Measurements from ENCODE around the gene ITGA5.

ITGA5 gene

DNA sequence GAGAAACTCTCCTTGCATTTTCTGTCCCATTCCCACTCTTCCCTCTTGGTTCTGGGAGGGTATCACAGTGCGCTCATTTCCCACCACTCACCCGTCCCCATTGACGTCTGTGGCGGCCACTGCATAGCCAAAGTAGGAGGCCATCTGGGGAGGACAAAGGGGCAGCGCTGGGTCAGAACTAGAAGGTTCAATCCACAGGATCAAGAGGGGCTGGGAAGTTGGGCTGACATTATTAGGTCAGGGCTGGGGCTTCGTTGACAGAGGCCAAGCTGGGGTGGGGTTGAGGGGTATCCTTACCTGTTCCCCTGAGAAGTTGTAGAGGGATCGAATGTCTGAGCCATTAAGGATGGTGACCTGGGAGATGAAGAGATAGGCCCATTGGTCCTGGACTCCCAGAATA is 13.5 kb downstream of the ITGA5 start:
- H3K36me3 ChIP-seq (ENCODE audit: insufficient read depth, low read length), result peaks cover 98% of the 10 kb centered on the region
- H3K9ac ChIP-seq (ENCODE audit: low read depth, low read length), result no peak overlapping the region
- H3K27me3 ChIP-seq (ENCODE audit: control insufficient read depth, insufficient read depth, low read length), result no peaks in the 10 kb centered on the region
- H3K4me1 ChIP-seq (ENCODE audit: control insufficient read depth, insufficient read depth, low read length), result peaks cover 2% of the 10 kb centered on the region
- H3K9me3 ChIP-seq (replicated peaks; ENCODE audit: low read length), result no peaks in the 10 kb centered on the region
- no peak overlapping the region for H3K4me3 ChIP-seq (ENCODE audit: low read length)
- H3K4me2 ChIP-seq (ENCODE audit: low read length), result no peak overlapping the region

DNA sequence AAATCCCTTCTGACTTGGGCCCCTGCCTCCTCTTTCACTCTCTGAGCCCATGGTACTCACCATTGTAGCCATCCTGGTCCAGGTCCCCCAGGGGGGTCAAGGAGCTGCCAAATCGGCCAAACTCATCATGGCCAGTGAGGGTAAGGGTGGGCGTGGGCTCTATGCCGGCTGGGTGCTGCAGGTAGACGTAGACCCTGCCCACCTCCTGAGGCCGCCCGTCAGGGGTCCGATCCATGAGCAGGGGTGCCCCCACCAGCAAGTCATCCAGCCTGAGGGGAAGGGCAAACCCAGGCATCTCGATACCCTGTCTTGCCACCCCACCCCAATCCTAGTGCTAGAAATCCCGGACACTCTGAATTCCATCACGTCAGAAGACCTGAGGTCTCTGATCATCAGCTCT is 14.0 kb downstream of the ITGA5 start:
- H3K36me3 ChIP-seq (ENCODE audit: insufficient read depth, low read length), result peaks cover 98% of the 10 kb centered on the region
- no peak overlapping the region for H3K4me3 ChIP-seq (ENCODE audit: low read length)

DNA sequence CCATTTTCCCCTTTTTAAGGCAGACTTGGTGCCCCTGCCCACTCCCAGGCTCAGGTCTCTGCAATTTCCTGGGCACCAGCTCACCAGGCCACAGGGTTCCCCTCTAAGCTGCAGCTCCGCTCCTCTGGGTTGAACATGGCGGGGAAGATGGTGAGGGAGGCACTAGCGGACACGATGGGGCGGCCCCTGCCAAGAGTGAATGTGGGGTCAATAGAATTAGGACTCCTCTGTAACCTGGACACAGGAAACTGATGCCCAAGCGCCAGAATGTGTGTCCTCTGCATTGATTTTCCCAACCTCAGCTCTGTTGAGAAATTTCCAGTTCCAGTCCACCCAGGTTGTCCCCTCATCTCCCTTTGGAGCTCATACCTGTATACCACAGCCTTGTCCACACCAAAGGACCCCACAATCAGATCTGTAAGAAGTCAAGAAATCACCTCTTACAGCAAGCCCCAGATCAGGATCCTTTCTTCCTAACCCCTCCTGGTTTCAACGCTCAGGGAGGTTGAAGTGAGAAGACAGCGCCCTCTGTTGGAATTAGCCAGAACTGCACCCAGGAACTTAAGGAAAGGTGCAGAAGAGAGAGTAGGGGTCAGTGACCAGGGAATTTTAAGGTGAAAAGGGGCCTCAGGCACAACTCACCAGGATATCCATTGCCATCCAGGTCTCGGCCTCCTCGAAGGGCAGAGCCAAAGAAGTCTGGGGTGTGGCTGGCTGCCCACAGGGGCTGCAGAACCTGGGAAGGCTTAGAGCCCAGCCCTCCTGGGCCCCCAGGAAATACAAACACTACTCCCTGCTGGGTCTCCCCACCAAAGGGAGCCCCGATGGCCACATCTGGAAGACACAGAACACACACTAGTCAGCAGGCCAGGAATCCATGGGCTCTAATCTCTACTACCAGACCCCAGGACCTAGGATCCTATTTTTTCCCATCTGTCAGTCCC is 14.7 kb downstream of the ITGA5 start:
- H3K27me3 ChIP-seq (ENCODE audit: control insufficient read depth, insufficient read depth, low read length), result no peaks in the 10 kb centered on the region
- H3K4me2 ChIP-seq (ENCODE audit: low read length), result no peak overlapping the region
- H3K9me3 ChIP-seq (replicated peaks; ENCODE audit: low read length), result no peaks in the 10 kb centered on the region
- no peak overlapping the region for H3K4me3 ChIP-seq (ENCODE audit: low read length)
- no peak overlapping the region for H3K9ac ChIP-seq (ENCODE audit: low read depth, low read length)
- H3K4me1 ChIP-seq (ENCODE audit: control insufficient read depth, insufficient read depth, low read length), result no peaks in the 10 kb centered on the region
- H3K36me3 ChIP-seq (ENCODE audit: insufficient read depth, low read length), result peaks cover 98% of the 10 kb centered on the region

More for the DNA sequence above, 14.0 kb downstream of the ITGA5 start:
- H3K4me1 ChIP-seq (ENCODE audit: control insufficient read depth, insufficient read depth, low read length), result no peaks in the 10 kb centered on the region
- H3K9ac ChIP-seq (ENCODE audit: low read depth, low read length), result no peak overlapping the region
- no peak overlapping the region for H3K4me2 ChIP-seq (ENCODE audit: low read length)
- no peaks in the 10 kb centered on the region for H3K27me3 ChIP-seq (ENCODE audit: control insufficient read depth, insufficient read depth, low read length)
- H3K9me3 ChIP-seq (replicated peaks; ENCODE audit: low read length), result no peaks in the 10 kb centered on the region

DNA sequence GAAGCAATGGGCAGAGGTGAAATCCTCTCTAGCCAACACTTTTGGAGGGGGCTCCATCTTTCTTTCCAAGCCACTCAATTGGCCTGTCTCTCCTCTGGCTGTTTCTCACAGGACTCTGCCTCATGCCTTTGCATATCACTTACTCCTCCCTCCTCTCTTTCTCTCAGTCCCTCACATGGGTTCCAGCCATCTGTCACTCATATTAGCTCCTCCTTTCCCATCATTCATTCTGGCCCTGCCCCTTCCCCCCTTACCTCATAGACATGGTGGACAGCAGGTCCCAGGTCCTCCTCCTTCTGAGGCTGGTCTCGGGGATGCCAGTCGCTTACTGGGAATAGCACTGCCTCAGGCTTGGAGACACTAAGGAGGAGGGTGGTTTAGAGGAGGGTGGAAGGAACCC is 17.9 kb downstream of the ITGA5 start:
- Histone ChIP-seq H3K4me3 (ENCODE audit: low read length) (no peak overlapping the region), H3K27me3 (ENCODE audit: control insufficient read depth, insufficient read depth, low read length) (no peaks in the 10 kb centered on the region), H3K4me1 (ENCODE audit: control insufficient read depth, insufficient read depth, low read length) (no peaks in the 10 kb centered on the region), H3K36me3 (ENCODE audit: insufficient read depth, low read length) (peaks cover 97% of the 10 kb centered on the region), H3K9me3 (replicated peaks; ENCODE audit: low read length) (no peaks in the 10 kb centered on the region), H3K9ac (ENCODE audit: low read depth, low read length) (no peak overlapping the region), H3K4me2 (ENCODE audit: low read length) (no peak overlapping the region)

DNA sequence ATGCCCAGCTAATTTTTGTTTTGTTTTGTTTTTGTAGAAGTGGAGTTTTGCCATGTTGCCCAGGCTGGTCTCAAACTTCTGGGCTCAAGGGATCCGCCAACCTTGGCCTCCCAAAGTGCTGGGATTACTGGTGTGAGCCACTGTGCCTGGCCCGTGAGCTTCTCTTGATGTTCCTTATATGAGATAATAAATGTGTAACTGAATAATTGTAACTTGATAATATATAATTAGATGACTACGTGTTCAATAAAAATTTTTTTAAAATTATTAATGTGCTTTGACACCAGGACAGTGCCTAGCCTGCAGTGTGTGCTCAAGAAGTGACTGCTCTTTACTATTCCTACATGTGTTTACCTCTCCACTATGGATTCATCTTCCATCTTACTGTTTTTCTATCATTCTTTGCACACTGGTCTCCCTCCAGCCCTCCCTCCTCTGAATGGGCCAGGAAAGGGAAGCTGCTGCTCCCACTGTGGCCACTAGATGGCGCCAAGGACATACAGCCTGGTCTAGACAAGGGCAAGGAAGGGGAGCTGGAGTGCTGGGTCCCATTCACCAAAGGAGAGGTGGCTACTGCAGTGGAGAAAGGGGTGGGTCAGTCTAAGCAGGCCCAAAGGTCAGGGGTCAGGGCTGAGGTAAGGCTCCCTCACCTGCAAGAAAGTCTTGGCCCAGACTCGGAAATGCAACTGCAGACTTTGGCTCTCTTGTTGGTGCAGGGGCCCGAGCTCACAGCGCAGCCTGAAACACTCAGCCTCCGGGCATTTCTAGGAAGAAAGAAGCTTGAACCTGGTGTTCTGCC is 19.9 kb downstream of the ITGA5 start:
- Histone ChIP-seq H3K4me2 (ENCODE audit: low read length) (no peak overlapping the region), H3K4me3 (ENCODE audit: low read length) (no peak overlapping the region), H3K9ac (ENCODE audit: low read depth, low read length) (no peak overlapping the region), H3K27me3 (ENCODE audit: control insufficient read depth, insufficient read depth, low read length) (no peaks in the 10 kb centered on the region), H3K36me3 (ENCODE audit: insufficient read depth, low read length) (peaks cover 96% of the 10 kb centered on the region), H3K4me1 (ENCODE audit: control insufficient read depth, insufficient read depth, low read length) (no peaks in the 10 kb centered on the region), H3K9me3 (replicated peaks; ENCODE audit: low read length) (no peaks in the 10 kb centered on the region)

DNA sequence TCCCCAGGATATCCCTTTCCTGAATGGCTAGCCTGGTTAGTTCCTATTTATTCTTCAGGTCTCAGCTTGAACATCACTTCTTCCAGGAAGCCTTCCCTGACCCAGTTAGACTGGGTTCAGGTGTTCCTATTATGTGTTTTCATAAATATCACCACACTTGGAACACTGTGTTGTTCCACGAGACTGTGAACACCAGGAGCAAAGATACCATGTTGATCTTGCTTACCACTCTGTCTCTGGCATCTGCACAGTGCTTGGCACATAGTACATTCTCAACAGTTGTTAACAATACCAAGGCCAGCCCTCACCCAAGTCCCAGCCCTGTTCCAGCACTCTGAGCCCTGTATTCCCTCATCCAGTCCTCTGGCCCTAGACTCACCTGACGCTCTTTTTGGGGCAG is 20.8 kb downstream of the ITGA5 start:
- Histone ChIP-seq H3K36me3 (ENCODE audit: insufficient read depth, low read length) (peaks cover 96% of the 10 kb centered on the region), H3K4me1 (ENCODE audit: control insufficient read depth, insufficient read depth, low read length) (no peaks in the 10 kb centered on the region), H3K9ac (ENCODE audit: low read depth, low read length) (no peak overlapping the region), H3K4me3 (ENCODE audit: low read length) (no peak overlapping the region), H3K4me2 (ENCODE audit: low read length) (no peak overlapping the region), H3K27me3 (ENCODE audit: control insufficient read depth, insufficient read depth, low read length) (no peaks in the 10 kb centered on the region), H3K9me3 (replicated peaks; ENCODE audit: low read length) (no peaks in the 10 kb centered on the region)

DNA sequence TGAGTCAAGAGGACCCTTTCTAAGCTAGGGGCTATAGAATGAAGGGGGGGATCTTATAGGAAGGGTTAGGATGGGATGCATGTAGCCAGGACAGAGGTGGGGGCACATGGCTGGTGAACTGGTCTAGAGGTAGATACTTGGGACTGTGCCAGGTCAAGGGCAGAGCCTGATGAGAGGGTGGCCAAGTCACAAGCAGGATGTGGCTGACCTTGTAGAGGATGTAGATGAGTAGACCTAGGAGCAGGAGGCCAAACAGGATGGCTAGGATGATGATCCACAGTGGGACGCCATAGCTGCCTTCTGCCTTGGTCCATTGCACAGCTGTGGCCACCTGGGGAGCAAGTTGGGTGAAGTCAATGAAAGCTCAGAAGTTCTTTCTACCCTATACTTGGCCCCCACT is 21.9 kb downstream of the ITGA5 start:
- H3K4me1 ChIP-seq (ENCODE audit: control insufficient read depth, insufficient read depth, low read length), result no peaks in the 10 kb centered on the region

DNA sequence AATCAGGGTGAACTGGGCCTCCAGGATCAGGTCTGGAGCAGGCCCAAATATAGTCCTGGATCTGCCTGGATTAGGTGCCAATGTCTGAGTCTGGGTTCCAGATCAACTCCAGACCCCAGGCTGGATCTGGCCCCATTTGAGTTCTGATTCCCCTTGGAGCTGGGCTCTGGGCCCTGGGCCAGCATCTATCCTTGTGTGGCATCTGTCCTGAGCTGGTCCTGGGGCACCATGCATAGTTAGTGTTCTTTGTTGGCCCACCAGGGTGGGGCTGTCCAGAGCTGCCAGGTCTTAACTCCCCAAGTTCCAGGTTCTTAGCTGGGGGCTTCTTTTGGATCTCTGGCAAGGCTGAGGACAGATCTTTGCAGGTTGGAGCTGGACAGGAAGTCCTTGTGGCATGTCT is 23.5 kb downstream of the ITGA5 start:
- no peaks in the 10 kb centered on the region for H3K4me1 ChIP-seq (ENCODE audit: control insufficient read depth, insufficient read depth, low read length)
- H3K4me3 ChIP-seq (ENCODE audit: low read length), result no peak overlapping the region
- H3K4me2 ChIP-seq (ENCODE audit: low read length), result no peak overlapping the region
- H3K9ac ChIP-seq (ENCODE audit: low read depth, low read length), result no peak overlapping the region
- no peaks in the 10 kb centered on the region for H3K9me3 ChIP-seq (replicated peaks; ENCODE audit: low read length)
- H3K36me3 ChIP-seq (ENCODE audit: insufficient read depth, low read length), result peaks cover 72% of the 10 kb centered on the region
- no peaks in the 10 kb centered on the region for H3K27me3 ChIP-seq (ENCODE audit: control insufficient read depth, insufficient read depth, low read length)

More for the DNA sequence above, 21.9 kb downstream of the ITGA5 start:
- no peak overlapping the region for H3K4me2 ChIP-seq (ENCODE audit: low read length)
- H3K9ac ChIP-seq (ENCODE audit: low read depth, low read length), result no peak overlapping the region
- no peak overlapping the region for H3K4me3 ChIP-seq (ENCODE audit: low read length)
- no peaks in the 10 kb centered on the region for H3K27me3 ChIP-seq (ENCODE audit: control insufficient read depth, insufficient read depth, low read length)
- H3K36me3 ChIP-seq (ENCODE audit: insufficient read depth, low read length), result peaks cover 88% of the 10 kb centered on the region
- H3K9me3 ChIP-seq (replicated peaks; ENCODE audit: low read length), result no peaks in the 10 kb centered on the region

DNA sequence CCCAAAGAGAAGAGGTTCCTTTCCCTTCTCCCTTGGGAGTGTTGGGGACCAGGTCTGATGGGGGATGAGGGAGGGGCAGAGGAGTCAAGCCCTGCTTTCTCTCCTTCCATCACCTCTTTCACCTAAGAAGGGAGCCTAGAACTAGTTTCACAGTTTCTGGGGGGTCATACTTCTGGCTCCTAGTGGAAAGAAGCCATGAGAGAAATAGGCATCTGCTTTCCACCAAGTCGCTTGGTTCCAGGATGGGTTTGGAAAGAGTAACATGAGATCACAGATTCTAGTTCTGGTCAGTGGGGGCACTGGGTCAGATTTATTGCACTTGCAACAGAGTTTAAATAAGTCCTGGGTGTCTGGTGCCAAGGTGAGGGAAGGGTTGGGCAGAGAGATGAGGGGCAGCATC is 24.1 kb downstream of the ITGA5 start:
- Histone ChIP-seq H3K9me3 (replicated peaks; ENCODE audit: low read length) (no peaks in the 10 kb centered on the region), H3K36me3 (ENCODE audit: insufficient read depth, low read length) (peaks cover 66% of the 10 kb centered on the region), H3K4me3 (ENCODE audit: low read length) (no peak overlapping the region), H3K4me2 (ENCODE audit: low read length) (no peak overlapping the region), H3K27me3 (ENCODE audit: control insufficient read depth, insufficient read depth, low read length) (no peaks in the 10 kb centered on the region), H3K9ac (ENCODE audit: low read depth, low read length) (no peak overlapping the region), H3K4me1 (ENCODE audit: control insufficient read depth, insufficient read depth, low read length) (no peaks in the 10 kb centered on the region)

DNA sequence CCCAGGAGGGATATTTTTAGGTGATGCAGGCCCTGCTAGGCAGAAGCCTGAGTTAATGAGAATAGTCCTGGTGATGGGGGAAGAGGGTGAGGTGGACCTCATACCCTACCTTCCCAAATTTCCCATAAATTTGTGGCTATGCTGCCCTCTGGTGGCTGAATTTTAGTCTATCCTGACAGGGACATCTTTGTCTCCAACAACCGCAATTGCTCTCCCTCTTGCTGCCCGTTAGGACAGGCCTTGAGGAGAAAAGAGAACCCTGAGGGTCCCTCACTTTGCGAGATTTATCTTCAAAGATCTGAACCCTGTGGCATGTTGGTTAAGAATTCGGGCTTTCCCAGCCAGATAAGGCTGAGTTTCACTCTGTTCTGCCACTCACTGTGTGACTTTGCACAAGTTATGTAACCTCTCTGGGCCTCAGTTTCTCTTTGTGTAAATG is 24.8 kb downstream of the ITGA5 start:
- Histone ChIP-seq H3K4me1 (ENCODE audit: control insufficient read depth, insufficient read depth, low read length) (no peaks in the 10 kb centered on the region), H3K27me3 (ENCODE audit: control insufficient read depth, insufficient read depth, low read length) (no peaks in the 10 kb centered on the region), H3K36me3 (ENCODE audit: insufficient read depth, low read length) (peaks cover 60% of the 10 kb centered on the region)

DNA sequence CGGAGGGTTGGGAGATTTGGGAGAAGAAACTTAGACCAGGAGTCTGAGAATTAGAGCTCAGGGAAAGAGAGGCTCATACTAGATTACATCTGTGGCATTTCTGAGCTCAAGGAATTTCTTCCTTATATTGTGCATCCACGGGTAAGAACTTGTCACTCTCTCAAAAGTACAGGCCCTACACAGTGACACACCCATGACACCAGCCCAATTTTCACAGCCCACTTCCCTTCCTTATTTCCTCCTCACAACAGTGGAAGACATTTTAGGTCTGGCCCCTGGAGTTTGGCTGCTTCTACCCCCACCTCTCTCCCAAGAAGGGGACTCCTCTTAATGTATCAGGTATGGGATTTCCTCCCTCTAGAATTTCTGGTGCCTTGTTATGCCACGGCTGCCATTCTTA is 25.3 kb downstream of the ITGA5 start:
- Histone ChIP-seq H3K4me2 (ENCODE audit: low read length) (no peak overlapping the region), H3K9ac (ENCODE audit: low read depth, low read length) (no peak overlapping the region), H3K4me1 (ENCODE audit: control insufficient read depth, insufficient read depth, low read length) (no peaks in the 10 kb centered on the region), H3K9me3 (replicated peaks; ENCODE audit: low read length) (no peaks in the 10 kb centered on the region), H3K4me3 (ENCODE audit: low read length) (no peak overlapping the region), H3K36me3 (ENCODE audit: insufficient read depth, low read length) (peaks cover 55% of the 10 kb centered on the region), H3K27me3 (ENCODE audit: control insufficient read depth, insufficient read depth, low read length) (no peaks in the 10 kb centered on the region)

More for the DNA sequence above, 24.8 kb downstream of the ITGA5 start:
- no peaks in the 10 kb centered on the region for H3K9me3 ChIP-seq (replicated peaks; ENCODE audit: low read length)
- no peak overlapping the region for H3K4me3 ChIP-seq (ENCODE audit: low read length)
- H3K9ac ChIP-seq (ENCODE audit: low read depth, low read length), result no peak overlapping the region
- H3K4me2 ChIP-seq (ENCODE audit: low read length), result no peak overlapping the region

Data from skeletal muscle satellite cell (primary cell).